Upper lobe of left lung (tissue), 6 donors: ENCODE measurements around the gene CNP. TPM values are rescaled to one million over a fixed set of nuclear protein-coding genes. Genes with fewer than 3 reads are reported as not detected.

Experiments
- ATAC-seq, 2 donors: fragments of 200-7000 bp; cut with Tn5 transposase; one replicate each; pipeline ENCODE4 v1.9.1; 2022; ENCODE audit warnings: mild to moderate bottlenecking in 2 of 2, moderate library complexity in 2 of 2; ENCODE audit not compliant: low FRiP score in 2 of 2
- DNase-seq, 2 donors: peaks; one replicate each; pipeline ENCODE4 v3.0.0-alpha.2; 2019 to 2020
- H3K27ac ChIP-seq, 4 donors: fragments of 200-600 bp; sonication (generic); one replicate each; pipeline ENCODE4 v1.5.1; 2016 to 2019
- H3K27me3 ChIP-seq, 4 donors: fragments of 200-600 bp; sonication (generic); one replicate each; pipeline ENCODE4 v1.5.1; 2017 to 2019
- H3K36me3 ChIP-seq, 4 donors: fragments of 200-600 bp; sonication (generic); one replicate each; pipeline ENCODE4 v1.5.1; 2016 to 2019
- H3K4me1 ChIP-seq, 4 donors: fragments of 200-600 bp; sonication (generic); one replicate each; pipeline ENCODE4 v1.5.1; 2018 to 2019
- H3K4me3 ChIP-seq, 4 donors: fragments of 200-600 bp; sonication (generic); one replicate each; pipeline ENCODE4 v1.5.1; 2017 to 2019; ENCODE audit warnings: mild to moderate bottlenecking in 2 of 4, moderate library complexity in 1 of 4
- H3K9me3 ChIP-seq, 4 donors: fragments of 200-600 bp; sonication (generic); one replicate each; pipeline ENCODE4 v1.5.1; 2018 to 2019
- CTCF ChIP-seq, 6 experiments: fragments of 450-650 bp in 4 of 6; fragments of 200-600 bp in 2 of 6; sonication (generic) in 2 of 6; IDR thresholded peaks; one replicate each; pipeline ENCODE4 v1.5.1; 2016 to 2019; ENCODE audit warnings: antibody characterized with exemption in 6 of 6
- EP300 ChIP-seq, 4 donors: sonication (generic); formaldehyde crosslinking; IDR thresholded peaks; one replicate each; pipeline ENCODE4 v1.5.1; 2017; ENCODE audit warnings: antibody characterized with exemption in 4 of 4, control low read depth in 2 of 4
- POLR2A ChIP-seq, 4 donors: fragments of 450-650 bp; IDR thresholded peaks; one replicate each; pipeline ENCODE4 v1.5.1; 2016 to 2017; ENCODE audit warnings: antibody characterized with exemption in 4 of 4, mild to moderate bottlenecking in 2 of 4
- POLR2AphosphoS5 ChIP-seq, 2 donors: sonication (generic); formaldehyde crosslinking; IDR thresholded peaks; one replicate each; pipeline ENCODE4 v1.5.1; 2017; ENCODE audit warnings: antibody characterized with exemption in 2 of 2
- WGBS, 2 donors: methylation state at CpG; one replicate each; pipeline ENCODE4 v1.1.5; 2017 to 2018; 5-methylcytosine and 5-hydroxymethylcytosine counted together
- total RNA-seq, 6 donors: library from RNA; depleted of rRNA in 4 of 6; stranded (reverse); fragments of >200 nt in 4 of 6; gene quantifications; one replicate each; pipeline versions ENCODE4 v1.1.0 to v1.2.1, GENCODE V29; 2016 to 2021
- donor health status: DM: no; HTN: no; CAD: no; lungs with moderate emphysema.
- donor health status: DM: no; HTN: yes; CAD: no; lungs with severe emphysema.

CNP gene
- total RNA-seq, 6 donors from 2014 or later: 33.4 to 62.3 (median 45.3) TPM

GRCh38 chr17:41985919-41986318, 19.3 kb downstream of the CNP start:
- peaks cover 35 to 100% (median 80%) of the 10 kb centered on the region in 4 donors for H3K36me3 ChIP-seq
- WGBS, 2 donors: 94 to 96% methylated on average over 8 of the region's 8 CpGs
- no peak for TF ChIP-seq EP300 (IDR thresholded peaks at IDR 0.05)
- no peak for TF ChIP-seq CTCF (IDR thresholded peaks at IDR 0.05)
- TF ChIP-seq POLR2A (IDR thresholded peaks at IDR 0.05): no peak
- no peak for TF ChIP-seq POLR2AphosphoS5 (IDR thresholded peaks at IDR 0.05)
- no peaks in the 10 kb centered on the region for H3K9me3 ChIP-seq
- no peak overlapping the region for H3K27ac ChIP-seq
- peaks cover 0 to 9% (median 0%) of the 10 kb centered on the region in 4 donors for H3K4me1 ChIP-seq
- DNase-seq (no peak), ATAC-seq (no peak)
- H3K27me3 ChIP-seq: no peaks in the 10 kb centered on the region
- H3K4me3 ChIP-seq: no peak overlapping the region

- no peak overlapping the region for H3K27ac ChIP-seq
- WGBS, 2 donors: 93 to 100% methylated on average over 1 of the region's 1 CpG
- ATAC-seq (no peak), DNase-seq (no peak)
- TF ChIP-seq POLR2A (IDR thresholded peaks at IDR 0.05) (no peak), EP300 (IDR thresholded peaks at IDR 0.05) (no peak), CTCF (IDR thresholded peaks at IDR 0.05) (no peak), POLR2AphosphoS5 (IDR thresholded peaks at IDR 0.05) (no peak)
- peaks cover 36 to 100% (median 75%) of the 10 kb centered on the region in 4 donors for H3K36me3 ChIP-seq
- peaks cover 0 to 9% (median 0%) of the 10 kb centered on the region in 4 donors for H3K4me1 ChIP-seq
- no peaks in the 10 kb centered on the region for H3K9me3 ChIP-seq
- H3K27me3 ChIP-seq: no peaks in the 10 kb centered on the region
- H3K4me3 ChIP-seq: no peak overlapping the region
Observed at GRCh38 chr17:41986634-41987033, 20.0 kb downstream of the CNP start.

- ATAC-seq: no peak
Observed at GRCh38 chr17:41987642-41988041, 21.0 kb downstream of the CNP start.

GRCh38 chr17:41988418-41988817, 21.8 kb downstream of the CNP start:
- Histone ChIP-seq H3K4me3 (no peak overlapping the region), H3K4me1 (peaks cover 0 to 9% (median 0%) of the 10 kb centered on the region in 4 donors), H3K9me3 (no peaks in the 10 kb centered on the region), H3K36me3 (peaks cover 42 to 100% (median 76%) of the 10 kb centered on the region in 4 donors), H3K27ac (no peak overlapping the region), H3K27me3 (no peaks in the 10 kb centered on the region)
- ATAC-seq (no peak), DNase-seq (no peak)
- 98 to 100% methylated on average over 2 of the region's 2 CpGs for WGBS, 2 donors
- TF ChIP-seq CTCF (IDR thresholded peaks at IDR 0.05): no peak
- TF ChIP-seq EP300 (IDR thresholded peaks at IDR 0.05): no peak
- no peak for TF ChIP-seq POLR2A (IDR thresholded peaks at IDR 0.05)
- no peak for TF ChIP-seq POLR2AphosphoS5 (IDR thresholded peaks at IDR 0.05)

More at GRCh38 chr17:41987642-41988041, 21.0 kb downstream of the CNP start:
- Histone ChIP-seq H3K36me3 (peaks cover 36 to 100% (median 75%) of the 10 kb centered on the region in 4 donors), H3K4me1 (peaks cover 0 to 9% (median 0%) of the 10 kb centered on the region in 4 donors), H3K27me3 (no peaks in the 10 kb centered on the region), H3K4me3 (no peak overlapping the region), H3K27ac (no peak overlapping the region), H3K9me3 (no peaks in the 10 kb centered on the region)
- DNase-seq: no peak
- TF ChIP-seq POLR2A (IDR thresholded peaks at IDR 0.05): no peak
- no peak for TF ChIP-seq EP300 (IDR thresholded peaks at IDR 0.05)
- TF ChIP-seq CTCF (IDR thresholded peaks at IDR 0.05): no peak
- TF ChIP-seq POLR2AphosphoS5 (IDR thresholded peaks at IDR 0.05): no peak
- WGBS, 2 donors: 78 to 89% methylated on average over 2 to 3 of the region's 3 CpGs
